HT-29 (cell line): ENCODE results near the gene SNX14. TPM values are rescaled to one million over a fixed set of nuclear protein-coding genes. Genes with fewer than 3 reads are reported as not detected.
"Not testable (repeated sequence)": the region's sequence is repeated elsewhere in the genome, so short reads cannot be mapped to it uniquely, and the experiment has no call there.

Experiments
- DNase-seq: peaks from one replicate; pipeline ENCODE4 v3.0.0-alpha.2; 2015; ENCODE audit warnings: low spot score
- total RNA-seq: library from RNA; depleted of rRNA; stranded (reverse); fragments of >200 nt; shearing (Covaris generic); gene quantifications from 2 replicates; pipeline ENCODE4 v1.2.3, GENCODE V29; 2014

SNX14 gene
- total RNA-seq, 1 experiment from 2014 or later, result 46.1 TPM

GRCh38 chr6:85585741-85586140, 7.9 kb downstream of the SNX14 start:
- no peak for DNase-seq

GRCh38 chr6:85582832-85583231, 10.8 kb downstream of the SNX14 start:
- not testable (repeated sequence) for DNase-seq

- no peak for DNase-seq
Observed at GRCh38 chr6:85581572-85581971, 12.1 kb downstream of the SNX14 start.

- DNase-seq, result no peak
Observed at GRCh38 chr6:85580878-85581267, 12.8 kb downstream of the SNX14 start.

GRCh38 chr6:85580118-85580877, 13.4 kb downstream of the SNX14 start:
- DNase-seq, result no peak

GRCh38 chr6:85579581-85579980, 14.1 kb downstream of the SNX14 start:
- DNase-seq, result no peak

GRCh38 chr6:85576476-85576875, 17.2 kb downstream of the SNX14 start:
- DNase-seq, result no peak

GRCh38 chr6:85574932-85575598, 18.6 kb downstream of the SNX14 start:
- peak; percentile 52 for DNase-seq

GRCh38 chr6:85569323-85569722, 24.3 kb downstream of the SNX14 start:
- no peak for DNase-seq

GRCh38 chr6:85568411-85568810, 25.2 kb downstream of the SNX14 start:
- no peak for DNase-seq

GRCh38 chr6:85565736-85566135, 27.9 kb downstream of the SNX14 start:
- no peak for DNase-seq

- DNase-seq, result not testable (repeated sequence)
Observed at GRCh38 chr6:85564223-85564622, 29.4 kb downstream of the SNX14 start.

- no peak for DNase-seq
Observed at GRCh38 chr6:85561750-85562357, 31.8 kb downstream of the SNX14 start.

- no peak for DNase-seq
Observed at GRCh38 chr6:85556992-85557668, 36.5 kb downstream of the SNX14 start.

GRCh38 chr6:85552652-85553051, 41.0 kb downstream of the SNX14 start:
- no peak for DNase-seq

GRCh38 chr6:85551264-85551663, 42.4 kb downstream of the SNX14 start:
- no peak for DNase-seq

- DNase-seq, result no peak
Observed at GRCh38 chr6:85547719-85548118, 45.9 kb downstream of the SNX14 start.

GRCh38 chr6:85544776-85545175, 48.9 kb downstream of the SNX14 start:
- DNase-seq, result no peak

- peak; percentile 50 for DNase-seq
Observed at GRCh38 chr6:85537055-85537494, 56.6 kb downstream of the SNX14 start.

GRCh38 chr6:85524281-85524680, 69.4 kb downstream of the SNX14 start:
- not testable (repeated sequence) for DNase-seq

GRCh38 chr6:85516168-85516567, 77.5 kb downstream of the SNX14 start:
- DNase-seq, result peak; percentile 22

- DNase-seq, result no peak
Observed at GRCh38 chr6:85506441-85507093, 87.1 kb downstream of the SNX14 start.
